ENCODE measurements around the gene ECE2. TPM values are rescaled to one million over a fixed set of nuclear protein-coding genes. Genes with fewer than 3 reads are reported as not detected.
A peak's percentile ranks its signal among the peaks of the same experiment; 100 is the strongest.

ECE2 gene
- total and polyA plus RNA-seq, 11 donors: 0.10 TPM; not detected in 10

DNA sequence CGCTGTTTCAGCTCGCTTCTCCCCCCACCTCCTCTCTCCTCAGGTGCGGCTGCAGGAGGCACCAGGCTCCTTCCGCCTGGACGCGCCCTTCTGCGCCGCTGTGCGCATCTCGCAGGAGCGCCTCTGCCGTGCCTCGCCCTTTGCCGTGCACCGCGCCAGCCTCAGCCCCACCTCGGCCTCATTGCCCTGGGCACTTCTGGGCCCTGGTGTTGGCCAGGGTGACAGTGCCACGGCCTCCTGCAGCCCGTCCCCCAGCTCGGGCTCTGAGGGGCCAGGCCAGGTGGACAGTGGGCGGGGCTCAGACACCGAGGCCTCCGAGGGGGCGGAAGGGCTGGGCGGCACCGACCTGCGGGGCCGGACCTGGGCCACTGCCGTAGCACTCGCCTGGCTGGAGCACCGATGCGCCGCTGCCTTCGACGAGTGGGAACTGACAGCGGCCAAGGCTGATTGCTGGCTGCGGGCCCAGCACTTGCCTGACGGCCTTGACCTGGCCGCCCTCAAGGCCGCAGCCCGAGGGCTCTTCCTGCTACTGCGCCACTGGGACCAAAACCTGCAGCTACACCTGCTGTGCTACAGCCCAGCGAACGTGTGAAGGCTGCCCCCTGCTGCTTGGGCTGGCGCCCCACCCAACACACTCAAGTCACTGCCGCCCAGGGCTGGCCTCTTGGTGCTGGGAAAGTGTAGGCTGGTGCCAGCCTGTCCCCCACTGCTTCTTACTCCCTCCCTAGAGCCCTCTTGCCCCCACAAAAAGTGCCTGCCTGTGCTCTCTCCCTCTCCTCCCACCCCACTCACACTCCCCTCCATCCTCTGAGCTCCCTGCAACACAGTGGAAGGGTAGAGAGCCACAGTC, 34.1 kb upstream of the ECE2 start:
- Histone ChIP-seq H3K27ac (no peak overlapping the region), H3K36me3 (peaks cover 0 to 42% (median 35%) of the 10 kb centered on the region in 9 donors), H3K9me3 (no peaks in the 10 kb centered on the region), H3K4me1 (peaks cover 0 to 8% (median 5%) of the 10 kb centered on the region in 12 donors), H3K4me3 (no peak overlapping the region), H3K27me3 (peaks cover 0 to 3% (median 0%) of the 10 kb centered on the region in 9 donors)
- TF ChIP-seq, protein P1, sequence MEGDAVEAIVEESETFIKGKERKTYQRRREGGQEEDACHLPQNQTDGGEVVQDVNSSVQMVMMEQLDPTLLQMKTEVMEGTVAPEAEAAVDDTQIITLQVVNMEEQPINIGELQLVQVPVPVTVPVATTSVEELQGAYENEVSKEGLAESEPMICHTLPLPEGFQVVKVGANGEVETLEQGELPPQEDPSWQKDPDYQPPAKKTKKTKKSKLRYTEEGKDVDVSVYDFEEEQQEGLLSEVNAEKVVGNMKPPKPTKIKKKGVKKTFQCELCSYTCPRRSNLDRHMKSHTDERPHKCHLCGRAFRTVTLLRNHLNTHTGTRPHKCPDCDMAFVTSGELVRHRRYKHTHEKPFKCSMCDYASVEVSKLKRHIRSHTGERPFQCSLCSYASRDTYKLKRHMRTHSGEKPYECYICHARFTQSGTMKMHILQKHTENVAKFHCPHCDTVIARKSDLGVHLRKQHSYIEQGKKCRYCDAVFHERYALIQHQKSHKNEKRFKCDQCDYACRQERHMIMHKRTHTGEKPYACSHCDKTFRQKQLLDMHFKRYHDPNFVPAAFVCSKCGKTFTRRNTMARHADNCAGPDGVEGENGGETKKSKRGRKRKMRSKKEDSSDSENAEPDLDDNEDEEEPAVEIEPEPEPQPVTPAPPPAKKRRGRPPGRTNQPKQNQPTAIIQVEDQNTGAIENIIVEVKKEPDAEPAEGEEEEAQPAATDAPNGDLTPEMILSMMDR (IDR thresholded peaks at IDR 0.05): peak in 11 of 12 donors; percentile 29 to 61 (median 46)
- TF ChIP-seq POLR2A (IDR thresholded peaks at IDR 0.05): no peak
- intact Hi-C loops (cut with DNase I): loop anchor here in 7 of 10 donors (5.0 to 10.0 kb wide), 8 partner anchors 47 to 347 kb away; partner anchors contain the start of genes ABCC5 (in 2 of the 7), ABCF3 (in 1 of the 7) and DVL3 (in 1 of the 7)
- peak in 2 of 5 donors; percentile 51 to 65 for DNase-seq
- ATAC-seq: peak; percentile 61 to 77 (median 70)
- 13 to 19% (median 16%) methylated on average over 22 to 46 of the region's 46 CpGs for WGBS, 4 donors

DNA sequence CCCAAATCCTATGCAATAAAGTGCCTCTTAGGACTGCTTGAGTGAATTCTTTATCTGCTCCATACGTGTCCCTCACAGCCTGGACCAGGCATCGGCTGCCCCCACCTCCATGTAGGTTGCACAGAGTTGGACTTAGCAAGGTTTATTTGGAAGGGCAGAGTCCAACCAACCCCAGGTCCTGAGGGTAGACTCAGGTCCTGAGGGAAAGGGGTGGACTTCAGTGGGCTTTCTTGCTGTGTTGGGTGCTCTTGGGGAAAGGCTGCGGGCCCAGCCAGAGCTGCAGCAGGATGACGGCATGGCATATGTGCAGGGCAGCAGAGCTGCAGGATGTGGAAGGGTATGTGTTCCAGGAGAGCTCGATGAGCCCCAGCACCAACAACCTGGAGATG, 33.5 kb upstream of the ECE2 start:
- 83 to 89% (median 86%) methylated on average over 5 of the region's 5 CpGs for WGBS, 4 donors
- ATAC-seq: peak in 1 of 4 donors; percentile 6

DNA sequence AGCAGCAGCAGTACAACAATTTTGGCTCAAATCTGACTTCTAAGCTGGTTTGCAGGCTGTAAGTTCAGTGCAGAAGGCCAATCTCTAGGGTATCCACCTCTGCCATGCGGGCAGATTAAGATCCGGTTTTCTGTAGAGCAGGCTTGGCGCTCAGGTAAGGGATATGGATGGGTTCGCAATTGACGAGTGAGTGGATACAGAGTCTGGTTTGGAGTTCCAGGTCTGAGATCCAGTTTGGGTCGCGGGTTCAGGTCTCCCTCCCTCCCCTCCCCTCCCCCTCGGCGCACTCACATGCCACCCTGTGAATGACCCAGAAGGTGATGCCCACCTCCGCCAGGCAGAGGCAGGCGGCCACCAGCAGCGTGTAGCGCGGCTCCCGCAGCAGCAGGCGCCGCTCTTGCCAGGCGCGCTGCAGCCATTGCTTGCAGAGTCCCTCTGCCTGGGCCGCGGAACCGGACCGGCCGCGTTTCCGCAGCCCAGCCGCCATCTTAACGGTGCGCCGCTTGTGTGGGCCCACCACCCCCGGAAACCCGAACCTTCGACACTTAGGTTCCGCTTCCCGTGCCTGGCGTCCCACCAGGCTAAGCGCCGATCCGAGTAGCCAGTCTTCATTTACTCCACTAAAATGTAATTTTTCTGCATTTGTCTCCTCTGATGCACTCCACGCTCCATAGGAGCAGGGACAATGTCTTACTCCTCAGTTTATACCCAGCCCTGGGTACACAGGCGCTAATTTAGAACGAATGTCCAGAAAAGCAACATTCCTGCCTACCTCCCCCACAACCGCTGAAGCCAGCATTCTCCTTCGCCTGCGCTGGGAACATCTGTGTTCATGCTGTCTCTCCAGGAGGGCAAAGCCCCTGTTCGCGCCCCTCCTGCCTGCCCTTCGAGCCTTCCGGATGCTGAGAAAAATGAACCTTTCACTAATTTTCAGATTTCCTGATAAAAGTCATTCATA, 27.1 kb upstream of the ECE2 start, which contains the start of gene ALG3:
Gene ALG3 (minus strand): TSS at position 509 of the 958 bp plus-strand sequence. CDS start 22 bp downstream, at position 487.
- Histone ChIP-seq H3K27ac (peak within 1 kb of the TSS in 11 of 12 donors; percentile 70 to 96 (median 82)), H3K4me1 (peaks cover 0 to 22% (median 11%) of the 10 kb centered on the region in 12 donors), H3K9me3 (no peaks in the 10 kb centered on the region), H3K27me3 (no peaks in the 10 kb centered on the region), H3K4me3 (peak within 1 kb of the TSS; percentile 47 to 99 (median 82)), H3K36me3 (peaks cover 0 to 21% (median 19%) of the 10 kb centered on the region in 9 donors)
- TF ChIP-seq, protein P1 (IDR thresholded peaks at IDR 0.05): peak in 1 of 12 donors; percentile 16
- TF ChIP-seq POLR2A (IDR thresholded peaks at IDR 0.05): peak in 1 of 2 donors; percentile 62
- DNase-seq: peak; percentile 84 to 91 (median 86)
- intact Hi-C loops (cut with DNase I): loop anchor here (1.0 to 10.0 kb wide), 20 partner anchors 22 to 366 kb away; partner anchors contain the start of genes ABCC5 (in 4 of the 10), ABCF3 (in 4 of the 10), EIF2B5 (in 3 of the 10) and DVL3 (in 2 of the 10)
- ATAC-seq: peak; percentile 83 to 87 (median 84)
- 0 to 1% (median 0%) methylated on average over 24 to 49 of the region's 49 CpGs for WGBS, 4 donors

More for the DNA sequence above, 33.5 kb upstream of the ECE2 start:
- Histone ChIP-seq H3K27me3 (no peaks in the 10 kb centered on the region), H3K4me3 (no peak overlapping the region), H3K36me3 (peaks cover 0 to 42% (median 35%) of the 10 kb centered on the region in 9 donors), H3K9me3 (no peaks in the 10 kb centered on the region), H3K4me1 (peaks cover 0 to 9% (median 5%) of the 10 kb centered on the region in 12 donors), H3K27ac (no peak overlapping the region)
- TF ChIP-seq, protein P1 (IDR thresholded peaks at IDR 0.05): no peak
- no peak for TF ChIP-seq POLR2A (IDR thresholded peaks at IDR 0.05)
- no peak for DNase-seq
- intact Hi-C loops (cut with DNase I): loop anchor here in 7 of 10 donors (5.0 to 10.0 kb wide), 8 partner anchors 47 to 347 kb away; partner anchors contain the start of genes ABCC5 (in 2 of the 7), ABCF3 (in 1 of the 7) and DVL3 (in 1 of the 7)

All from heart left ventricle (tissue), 16 donors.